Skeletal muscle cell (primary cell): ENCODE measurements around the gene ASTL.
A peak's percentile ranks its signal among the peaks of the same experiment; 100 is the strongest.

Experiments used
- DNase-seq: peaks from one replicate; pipeline ENCODE4 v3.0.0-alpha.2; 2010; ENCODE audit warnings: low read depth
- H3K4me3 ChIP-seq: 2 replicates; pipeline ENCODE4 v1.5.1; 2011; ENCODE audit warnings: low read depth, mild to moderate bottlenecking, control low read depth, low read length, moderate library complexity

Gene ASTL

DNA sequence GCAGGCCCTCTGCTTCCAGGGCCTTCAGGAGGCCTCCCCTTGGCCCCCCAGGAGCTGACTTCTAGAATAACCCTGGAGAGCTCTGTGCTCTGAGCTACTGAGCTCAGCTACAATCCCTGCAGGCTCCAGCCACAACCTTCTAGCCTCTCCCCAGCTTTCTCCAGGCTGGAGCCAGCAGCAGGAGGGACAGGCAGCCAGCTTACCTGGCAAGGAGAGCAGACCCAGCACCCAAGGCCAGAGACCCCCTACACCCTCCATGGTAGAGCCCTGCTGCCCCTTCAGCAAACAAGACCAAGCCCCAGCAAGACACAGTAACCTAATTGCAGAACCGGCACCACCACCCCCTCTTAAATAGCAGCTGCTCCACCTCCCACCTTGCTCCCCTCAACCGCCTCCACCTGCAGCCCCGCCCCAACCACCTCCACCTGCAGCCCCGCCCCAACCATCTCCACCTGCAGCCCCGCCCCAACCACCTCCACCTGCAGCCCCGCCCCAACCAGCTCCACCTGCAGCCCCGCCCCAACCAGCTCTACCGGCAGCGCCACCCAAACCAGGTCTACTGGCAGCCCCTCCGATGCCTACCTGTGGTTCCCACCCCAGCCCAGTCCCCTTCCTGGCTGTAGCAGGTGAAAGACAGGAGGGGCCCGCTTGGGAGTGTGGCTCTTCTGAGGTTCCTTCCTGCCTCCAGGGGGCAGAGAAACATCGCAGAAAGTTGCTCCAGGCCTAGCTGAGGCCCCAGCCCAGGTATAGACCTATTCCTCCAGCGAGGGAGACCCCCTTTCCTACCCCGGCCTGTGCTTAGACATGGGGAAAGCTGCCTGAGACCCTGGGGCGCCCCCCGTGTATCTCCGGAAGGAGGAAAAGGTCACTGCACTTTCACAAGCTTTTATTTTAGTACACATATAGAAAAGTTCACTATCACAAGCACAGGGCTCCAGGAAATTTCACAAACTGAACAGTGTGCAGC, at the start of gene ASTL:
TSS of gene ASTL (minus strand) at position 324 of the 967 bp plus-strand sequence. CDS start at position 258, 66 bp downstream.
- no peak within 1 kb of the TSS for H3K4me3 ChIP-seq
- DNase-seq, result no peak

DNA sequence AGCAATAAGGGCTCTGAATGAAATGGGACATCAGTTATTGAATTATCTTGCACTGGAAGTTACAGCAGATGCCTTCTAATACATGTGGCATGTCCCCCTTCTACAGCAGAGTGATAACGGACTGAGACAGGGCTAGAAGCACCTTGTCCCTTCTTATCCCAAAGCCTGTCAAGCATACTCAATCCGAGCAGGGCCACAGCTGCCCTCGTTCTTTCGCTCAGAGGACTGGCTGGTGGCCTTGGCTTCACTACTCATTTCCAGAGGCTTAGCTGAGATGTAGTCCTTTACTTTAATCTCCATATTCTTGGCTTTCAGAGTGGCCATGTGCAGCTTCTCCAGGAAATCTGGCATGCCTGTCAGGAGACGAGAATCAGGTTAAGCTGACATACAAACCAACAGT, 48.3 kb upstream of the ASTL start:
- no peak overlapping the region for H3K4me3 ChIP-seq
- no peak for DNase-seq

DNA sequence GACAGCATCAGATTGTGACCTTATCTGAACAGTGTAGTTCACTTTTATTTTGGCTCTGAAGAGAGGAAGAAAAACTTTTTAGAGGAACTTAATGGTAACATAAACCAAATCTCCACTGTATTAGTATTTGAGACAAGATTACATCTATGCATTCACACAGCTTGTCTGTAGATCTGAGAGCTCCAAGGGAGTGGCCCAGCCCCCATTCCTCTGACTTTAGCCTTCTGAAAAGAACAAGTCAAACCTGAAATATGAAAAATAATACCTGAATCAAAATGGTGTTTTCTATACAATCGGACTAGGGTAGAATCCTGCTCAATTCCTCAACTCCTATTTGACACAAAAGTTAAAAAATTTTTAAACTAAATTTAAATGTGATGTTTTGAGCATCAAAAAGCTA, 47.2 kb upstream of the ASTL start:
- H3K4me3 ChIP-seq, result no peak overlapping the region
- no peak for DNase-seq

DNA sequence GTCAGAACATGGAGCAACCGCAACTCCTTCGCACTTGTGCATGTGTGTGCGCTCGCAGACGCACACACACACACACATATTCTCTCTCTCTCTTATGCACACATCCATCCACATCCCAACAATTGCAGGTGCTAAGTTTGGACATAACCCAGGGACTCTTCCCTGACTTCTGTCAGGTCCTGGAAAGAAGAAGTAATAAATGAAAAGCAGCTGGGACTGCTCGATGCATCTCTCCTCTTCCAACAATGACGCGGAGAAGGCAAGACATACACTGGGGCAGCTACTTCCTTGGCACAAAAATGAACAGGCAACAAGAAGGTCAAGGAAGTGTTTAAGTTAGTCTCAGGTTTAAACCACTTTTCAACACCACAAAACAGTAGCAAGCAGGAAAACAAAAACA, 46.7 kb upstream of the ASTL start:
- no peak overlapping the region for H3K4me3 ChIP-seq
- no peak for DNase-seq

DNA sequence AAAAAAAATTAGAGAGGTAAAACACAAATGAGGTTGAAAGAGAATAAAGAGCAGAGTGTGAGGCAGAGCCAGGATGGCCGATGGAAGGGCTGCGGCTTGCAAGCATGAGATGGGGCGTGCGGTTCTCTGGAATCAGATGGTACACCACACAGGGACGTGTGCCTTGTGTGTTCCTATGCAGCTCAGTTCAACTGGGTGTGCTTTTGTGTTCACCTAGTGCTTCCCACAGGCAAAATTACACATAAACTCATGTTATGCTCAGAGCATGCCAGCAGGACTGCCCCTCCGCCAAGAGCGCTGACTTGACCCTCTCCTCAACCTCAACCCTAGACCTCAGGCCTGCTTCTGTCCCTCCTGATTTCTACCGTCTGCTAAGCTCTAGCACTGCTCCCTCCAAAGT, 45.9 kb upstream of the ASTL start:
- DNase-seq, result no peak
- no peak overlapping the region for H3K4me3 ChIP-seq

DNA sequence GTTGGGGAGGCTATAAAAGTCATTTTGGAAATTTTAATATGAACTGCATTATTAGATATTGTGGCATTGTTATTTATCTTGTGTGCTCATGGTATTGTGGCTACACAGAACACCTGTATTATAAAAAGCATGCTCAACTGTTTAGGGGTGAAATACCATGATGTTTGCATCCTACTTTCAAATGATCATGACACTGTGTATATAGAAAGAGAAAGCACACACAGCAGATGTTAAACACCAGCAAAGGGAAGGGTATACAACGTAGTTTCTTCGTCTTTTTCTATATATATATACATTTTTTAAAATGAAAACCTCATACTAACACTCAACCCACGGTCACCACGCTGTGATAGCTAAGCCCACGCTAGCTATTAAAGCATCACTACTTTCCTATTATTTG, 43.2 kb upstream of the ASTL start:
- no peak overlapping the region for H3K4me3 ChIP-seq
- no peak for DNase-seq

DNA sequence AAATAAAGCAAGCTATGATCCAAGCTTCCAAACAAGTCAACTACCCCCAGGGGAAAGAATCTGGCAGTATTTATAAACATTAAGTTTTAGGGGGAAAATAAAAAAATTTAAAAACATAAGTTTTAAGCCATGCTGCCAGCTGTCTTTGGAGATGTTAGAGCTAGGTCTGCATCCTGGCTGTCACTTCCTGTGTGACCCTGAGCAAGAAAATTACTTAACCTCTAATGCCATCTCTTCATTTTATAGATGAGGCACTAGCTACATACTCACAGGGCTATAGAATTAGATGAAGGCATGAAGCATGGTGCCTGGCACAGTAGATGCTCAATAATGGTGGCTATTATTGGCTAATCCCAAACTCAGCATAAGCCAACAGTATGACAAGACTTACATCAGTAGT, 42.2 kb upstream of the ASTL start:
- no peak overlapping the region for H3K4me3 ChIP-seq
- no peak for DNase-seq

DNA sequence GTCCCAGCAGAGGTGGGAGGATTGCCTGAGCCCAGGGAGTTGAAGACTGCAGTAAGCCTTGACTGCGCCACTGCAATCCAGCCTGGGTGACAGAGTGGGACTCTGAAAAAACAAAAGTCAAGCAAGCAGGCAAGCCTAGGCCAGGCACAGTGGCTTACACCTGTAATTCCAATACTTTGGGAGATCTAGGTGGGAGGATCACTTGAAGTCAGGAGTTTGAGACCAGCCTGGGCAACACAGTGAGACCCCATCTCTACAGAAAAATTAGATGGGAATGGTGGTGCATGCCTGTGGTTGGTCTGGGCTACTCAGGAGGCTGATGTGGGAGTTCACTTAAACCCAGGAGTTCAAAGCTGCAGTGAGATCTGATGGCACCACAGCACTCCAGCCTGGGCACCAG, 41.7 kb upstream of the ASTL start:
- no peak for DNase-seq
- no peak overlapping the region for H3K4me3 ChIP-seq

DNA sequence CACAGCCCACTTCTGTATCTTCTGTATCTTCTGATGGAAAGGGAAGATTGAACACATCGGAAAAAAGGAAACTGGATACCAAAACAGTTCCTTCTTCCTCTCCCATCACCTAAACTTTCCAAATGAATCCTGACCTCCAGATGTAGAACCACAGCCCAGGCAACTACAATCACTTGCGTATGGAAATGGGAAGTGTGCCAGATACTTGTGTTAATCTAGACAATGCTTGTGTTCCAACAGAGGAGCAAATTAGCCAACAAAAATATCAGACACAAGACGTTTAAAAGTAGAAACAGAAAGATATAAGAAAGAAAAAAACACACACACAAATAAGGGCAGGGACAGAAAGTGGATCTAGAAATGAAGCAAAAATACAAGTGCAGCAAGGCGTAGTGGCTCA, 38.4 kb upstream of the ASTL start:
- no peak overlapping the region for H3K4me3 ChIP-seq
- no peak for DNase-seq

DNA sequence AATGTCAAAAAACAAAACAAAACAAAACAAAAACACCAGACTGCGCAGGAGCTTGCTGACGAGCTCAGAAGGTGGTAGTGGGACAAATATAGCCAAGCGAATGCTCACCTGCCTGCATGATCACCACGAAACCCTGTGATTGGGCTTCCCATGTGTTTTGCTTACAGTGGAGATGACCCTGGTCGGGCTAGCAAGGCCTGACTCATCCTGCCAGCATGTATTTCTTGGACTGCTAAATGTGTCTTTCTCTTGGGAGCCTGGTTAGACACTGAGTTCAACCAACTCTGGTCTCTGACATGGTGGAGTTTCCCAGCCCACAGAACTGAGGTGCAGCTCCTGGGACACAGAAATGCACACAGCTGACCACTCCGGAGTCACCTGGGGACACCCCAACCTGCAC, 37.6 kb upstream of the ASTL start:
- peak; percentile 35 for DNase-seq
- H3K4me3 ChIP-seq, result no peak overlapping the region

DNA sequence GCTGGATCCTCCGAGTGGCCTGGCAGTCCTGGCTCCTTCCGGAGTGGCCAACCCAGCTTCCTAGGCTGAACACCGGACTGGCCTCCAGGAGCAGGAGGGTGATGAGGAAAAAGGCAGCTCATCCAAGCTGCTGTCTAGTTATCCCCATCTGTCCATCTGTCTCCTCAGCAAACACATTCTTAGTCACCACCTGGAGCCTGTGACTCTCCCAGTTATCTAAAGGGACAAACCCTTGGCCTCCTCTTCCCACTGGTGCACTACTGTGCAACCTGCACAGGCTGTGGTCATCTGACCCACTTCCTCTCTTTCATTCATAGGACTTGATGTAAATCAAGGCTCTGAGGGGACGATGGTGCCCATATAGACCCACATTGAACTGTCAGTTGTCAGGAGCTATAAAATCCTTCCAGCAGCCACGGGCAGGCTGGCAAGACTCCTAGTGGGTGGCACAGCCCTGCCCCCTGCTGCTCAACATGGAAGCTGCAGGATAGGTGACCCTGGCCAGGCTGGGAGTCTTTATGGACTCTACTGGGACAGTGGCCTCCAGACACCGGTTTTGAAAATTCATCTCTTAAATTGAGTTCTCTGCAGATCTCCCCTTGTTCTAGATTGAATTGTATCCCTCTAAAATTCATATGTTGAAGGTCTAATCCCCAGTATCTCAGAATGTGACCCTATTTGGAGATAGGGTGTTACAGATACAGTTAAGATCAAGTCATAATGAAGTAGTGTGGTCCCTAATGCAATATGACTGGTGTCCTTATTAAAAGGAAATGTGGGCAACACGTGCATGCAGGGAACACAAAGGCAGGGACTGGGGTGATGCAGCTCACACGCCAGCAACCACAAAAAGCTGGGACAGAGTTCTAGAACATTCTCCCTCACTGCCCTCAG, 36.2 kb upstream of the ASTL start:
- no peak for DNase-seq
- no peak overlapping the region for H3K4me3 ChIP-seq

DNA sequence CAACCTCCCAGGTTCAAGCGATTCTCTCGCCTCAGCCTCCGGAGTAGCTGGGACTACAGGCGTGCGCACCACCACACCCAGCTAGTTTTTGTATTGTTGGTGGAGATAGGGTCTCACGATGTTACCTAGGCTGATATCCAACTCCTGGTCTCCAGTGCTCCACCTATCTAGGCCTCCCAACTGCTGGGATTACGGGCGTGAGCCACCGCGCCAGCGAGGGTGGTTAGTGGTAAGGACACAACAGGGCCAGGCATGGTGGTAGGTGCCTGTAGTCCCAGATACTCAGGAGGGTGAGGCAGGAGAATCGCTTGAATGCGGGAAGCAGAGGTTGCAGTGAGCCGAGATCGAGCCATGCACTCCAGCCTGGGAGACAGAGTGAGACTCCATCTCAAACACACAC, 33.5 kb upstream of the ASTL start:
- H3K4me3 ChIP-seq, result no peak overlapping the region
- DNase-seq, result no peak

DNA sequence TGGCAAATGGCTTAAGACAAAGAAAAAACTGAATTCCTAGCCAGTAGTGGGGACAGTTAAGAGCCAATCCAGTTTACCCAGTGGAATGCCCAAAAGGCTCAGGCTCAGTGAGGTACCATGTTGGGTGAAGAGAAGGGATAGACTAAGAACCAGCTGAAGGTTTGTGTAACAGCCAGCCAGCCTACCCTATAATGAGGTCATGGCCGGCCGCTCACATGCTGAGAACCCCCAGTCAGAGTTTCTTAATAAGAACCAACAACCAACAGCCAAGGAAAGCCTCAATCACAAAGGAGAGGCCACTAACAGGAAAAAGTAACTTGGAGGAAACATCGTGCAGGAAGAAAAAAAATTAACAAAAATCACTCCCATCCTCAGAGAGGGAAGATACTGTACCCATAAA, 32.3 kb upstream of the ASTL start:
- no peak overlapping the region for H3K4me3 ChIP-seq
- DNase-seq, result no peak

DNA sequence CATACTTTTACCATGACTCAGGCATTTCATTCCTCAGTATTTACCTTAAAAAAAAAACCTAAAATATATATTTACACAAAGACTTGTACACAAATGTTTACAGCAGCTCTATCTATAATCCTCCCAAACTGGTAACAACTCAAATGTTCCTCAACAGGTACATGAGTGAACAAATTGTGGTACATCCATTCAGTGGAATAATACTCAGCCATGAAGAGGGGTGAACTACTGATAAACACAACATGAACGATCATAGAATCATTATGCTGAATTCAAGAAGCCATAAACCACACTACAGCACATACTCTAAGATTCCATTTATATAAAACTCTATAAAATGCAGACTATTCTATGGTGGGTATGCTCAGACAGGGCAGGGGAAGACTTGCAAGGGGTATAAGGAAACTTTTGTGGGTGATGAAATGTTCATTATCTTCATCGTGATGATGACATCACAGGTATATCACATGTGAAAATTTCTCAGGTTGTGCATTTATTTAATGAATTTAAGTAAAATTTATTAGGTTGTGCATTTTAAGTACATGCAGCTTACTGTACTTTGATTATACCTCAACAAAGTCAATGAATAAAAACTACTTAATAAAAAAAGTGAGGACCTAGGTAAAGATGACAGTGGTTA, 31.7 kb upstream of the ASTL start:
- H3K4me3 ChIP-seq, result no peak overlapping the region
- no peak for DNase-seq

DNA sequence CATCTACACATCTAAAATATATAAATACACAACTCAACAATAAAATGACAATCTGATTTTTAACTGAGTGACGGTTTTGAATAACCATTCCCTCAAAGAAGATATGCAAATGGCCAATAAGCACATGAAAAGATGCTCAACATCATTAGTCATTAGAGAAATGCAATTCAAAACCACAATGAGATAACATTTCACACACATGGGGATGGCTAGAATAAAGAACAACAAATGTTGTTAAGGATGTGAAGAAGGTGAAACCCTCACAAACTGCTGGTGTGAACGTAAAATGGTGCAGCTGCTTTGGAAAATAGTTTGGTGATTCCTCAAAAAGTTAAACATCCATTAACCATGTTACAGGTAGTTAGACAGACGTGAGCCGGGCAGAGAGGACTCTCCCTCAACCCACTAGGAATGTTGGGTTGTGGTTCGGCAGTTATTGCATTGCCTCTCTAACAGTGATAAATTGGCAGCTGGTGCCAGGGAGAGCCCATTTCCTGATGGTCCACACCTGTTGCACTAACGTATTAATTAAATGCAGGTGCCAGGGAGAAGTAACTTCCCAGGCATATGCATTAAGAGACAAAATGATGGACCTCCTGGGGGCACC, 29.2 kb upstream of the ASTL start:
- H3K4me3 ChIP-seq, result no peak overlapping the region
- DNase-seq, result no peak

DNA sequence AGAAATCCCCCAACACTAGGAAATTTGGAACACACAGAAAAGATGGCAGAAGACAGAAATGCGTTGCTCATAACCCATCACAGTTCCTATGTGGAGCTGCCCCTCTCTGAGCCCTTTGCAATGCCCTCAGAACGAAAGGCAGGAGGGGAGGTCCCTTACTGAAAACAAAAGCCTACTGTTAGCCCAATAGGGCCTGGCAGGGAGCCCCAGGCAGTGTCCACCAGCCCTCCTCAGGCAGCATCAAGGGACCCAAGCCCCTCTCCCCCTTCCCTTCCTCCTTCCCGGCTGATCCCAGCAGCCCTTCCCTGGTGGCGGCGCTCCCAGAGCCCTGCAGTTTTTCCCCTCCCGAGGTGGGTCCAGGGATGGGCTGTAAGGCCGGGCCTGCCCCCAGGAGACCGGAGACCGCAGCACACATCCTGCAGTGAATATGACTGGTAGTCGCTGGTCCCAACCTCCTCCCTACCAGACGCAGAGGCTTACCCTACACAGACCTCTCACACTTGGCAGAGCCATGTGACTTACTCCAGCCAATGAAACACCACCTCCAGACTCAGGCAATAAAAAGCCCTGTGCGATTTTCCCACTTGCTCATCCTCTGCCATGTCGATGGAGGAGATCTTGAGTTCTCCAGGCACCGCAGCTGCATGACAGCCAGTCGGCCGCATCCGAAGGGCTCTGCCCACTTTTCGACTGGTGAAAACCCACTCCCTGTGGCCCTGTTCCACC, 26.3 kb upstream of the ASTL start:
- DNase-seq, result no peak
- no peak overlapping the region for H3K4me3 ChIP-seq

DNA sequence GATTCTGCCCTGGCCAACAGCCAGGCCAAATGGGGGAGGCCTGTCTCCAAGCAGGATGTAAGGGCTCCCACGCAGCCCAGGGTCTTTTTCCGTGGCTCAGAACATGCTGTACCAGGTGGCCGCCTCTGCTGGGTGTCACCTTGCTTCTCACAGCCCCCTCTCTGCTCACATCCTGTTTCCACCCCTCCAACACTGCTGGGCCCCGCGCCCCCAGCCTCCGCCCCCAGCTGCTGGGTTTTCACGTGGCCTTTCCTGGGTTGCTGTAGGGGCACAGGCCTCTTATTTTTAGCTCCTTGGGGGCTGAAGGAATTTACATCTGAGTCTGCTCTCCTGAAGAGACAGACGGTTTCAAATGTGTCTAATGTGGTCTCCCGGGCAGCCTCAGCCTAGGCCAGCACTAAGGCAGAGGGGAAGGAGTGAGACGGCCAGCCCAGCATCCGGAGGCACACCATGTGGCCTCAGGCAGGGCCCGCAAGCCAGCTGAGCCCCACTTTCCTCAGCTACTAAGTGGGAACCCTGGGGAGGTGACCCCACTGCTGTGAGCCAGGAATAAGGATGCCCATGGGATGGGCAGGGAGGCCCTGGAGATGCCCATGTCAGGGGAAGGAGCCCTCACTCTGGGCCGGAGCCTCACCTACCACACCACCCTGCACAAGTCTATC, 25.6 kb upstream of the ASTL start:
- no peak overlapping the region for H3K4me3 ChIP-seq
- peak; percentile 59 for DNase-seq

DNA sequence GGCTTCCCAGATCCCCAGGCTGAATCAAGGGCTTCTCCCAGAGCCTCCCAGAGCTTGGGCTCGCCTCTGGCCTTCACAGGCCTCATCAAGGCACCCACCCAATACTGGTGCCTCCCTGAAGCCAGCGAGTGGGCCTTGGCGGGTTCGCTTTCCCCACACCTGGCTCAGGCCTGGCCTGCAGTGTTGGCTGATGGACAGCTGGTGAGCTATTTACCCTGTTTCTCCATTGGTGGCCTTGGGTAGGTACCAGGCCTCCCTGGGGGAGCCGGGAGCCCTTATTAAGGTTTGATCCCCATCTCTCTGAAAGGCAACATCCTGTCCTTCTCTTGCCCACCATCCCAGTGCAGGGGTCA, 25.1 kb upstream of the ASTL start:
- DNase-seq, result no peak
- no peak overlapping the region for H3K4me3 ChIP-seq

DNA sequence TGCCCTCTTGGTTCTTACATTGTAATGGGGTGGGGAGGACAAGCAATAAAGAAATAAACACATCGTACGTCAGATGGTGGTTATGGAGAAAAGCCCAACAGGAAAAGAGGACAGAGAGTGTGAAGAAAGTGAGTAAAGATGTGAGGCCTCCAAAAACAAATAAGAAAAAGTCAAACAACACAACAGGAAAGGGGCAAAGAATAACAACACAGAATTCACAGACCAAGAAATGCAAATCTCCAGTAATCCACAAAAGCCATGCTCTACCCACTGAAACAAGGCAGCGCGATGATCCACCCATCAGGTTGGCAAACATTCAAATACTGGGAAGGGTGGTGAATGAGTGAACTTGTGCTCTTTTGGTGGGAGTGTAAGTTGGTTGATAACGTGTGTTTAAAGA, 23.6 kb upstream of the ASTL start:
- no peak overlapping the region for H3K4me3 ChIP-seq
- no peak for DNase-seq
